Measurements from ENCODE around the gene C11orf42.

DNA sequence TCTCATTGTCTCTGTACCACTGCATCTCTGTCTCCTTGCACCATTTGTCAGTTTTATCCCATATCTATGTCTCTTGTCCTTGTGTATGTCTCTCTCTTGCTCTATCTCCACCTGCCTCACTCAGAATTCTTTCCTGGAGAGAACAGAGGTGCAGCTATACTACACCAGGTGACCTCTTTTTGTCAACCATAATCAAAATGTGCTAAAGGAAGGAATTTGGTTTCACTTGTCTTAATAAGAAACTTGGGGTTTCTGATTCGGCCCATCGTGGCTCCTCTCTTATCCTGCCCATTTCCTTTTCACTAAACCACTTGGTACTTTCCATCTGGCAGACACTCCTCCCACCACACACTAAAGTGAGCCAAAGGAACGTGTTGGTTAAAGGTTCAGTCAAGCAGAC, 2.0 kb upstream of the C11orf42 start:
- no peak for TF ChIP-seq EZH2 (IDR thresholded peaks at IDR 0.05)
- TF ChIP-seq POLR2AphosphoS5 (IDR thresholded peaks at IDR 0.05; ENCODE audit: borderline replicate concordance, low read depth, low read length) = no peak

Data from SK-N-MC (cell line).